NCI-H748 treated with DMSO at 0.1 percent for 48 hours (cell line): ENCODE data around the gene RLIM.

Source experiments
- DNase-seq: peaks from one replicate; lab custom pipeline; 2025; lab: John Stamatoyannopoulos, UW

RLIM gene

DNA sequence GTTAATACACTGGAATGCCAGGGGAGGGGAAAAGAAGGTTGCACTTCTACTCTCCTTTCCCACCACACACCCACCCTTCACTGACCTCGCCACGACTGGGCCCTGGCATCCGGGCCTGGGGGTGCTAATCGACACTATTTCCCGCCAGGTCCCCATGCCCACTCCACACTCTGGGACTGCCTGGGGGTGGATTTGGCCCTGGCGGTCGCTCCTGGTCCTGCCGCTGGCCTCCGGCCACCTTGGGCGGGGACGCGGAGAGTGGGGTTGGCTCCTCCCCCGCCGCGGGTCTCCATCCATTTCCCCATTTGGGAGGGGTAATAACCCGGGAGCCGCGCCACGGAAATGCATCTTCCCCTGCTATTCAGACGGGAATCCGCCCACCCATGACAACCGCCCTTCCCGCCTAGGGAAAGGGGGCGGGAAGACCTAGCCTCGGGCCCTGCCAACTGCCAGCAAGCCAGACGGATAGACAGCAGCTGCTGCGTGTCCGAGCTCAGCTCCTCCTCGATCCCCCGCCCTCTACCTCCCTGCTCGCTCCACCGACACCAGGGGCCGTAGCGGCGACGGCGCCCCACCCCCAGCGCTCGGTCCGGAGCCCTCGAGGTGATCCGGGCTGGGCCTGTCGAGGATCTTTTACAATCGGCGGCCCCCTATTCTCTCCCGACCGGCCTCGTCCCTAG lies 78.1 kb downstream of the RLIM start:
- DNase-seq = peak; percentile 77

GRCh38 chrX:74535408-74536151 lies 78.8 kb downstream of the RLIM start:
- peak; percentile 29 for DNase-seq
